ENCODE results near the gene ZBTB7C.

The ZBTB7C gene

GRCh38 chr18:48217258-48218250, 191.6 kb downstream of the ZBTB7C start:
- TF ChIP-seq CTCF (IDR thresholded peaks at IDR 0.05), result no peak

- no peak for TF ChIP-seq CTCF (IDR thresholded peaks at IDR 0.05)
Measured at GRCh38 chr18:48216639-48217257, 192.4 kb downstream of the ZBTB7C start.

- no peak for TF ChIP-seq CTCF (IDR thresholded peaks at IDR 0.05)
Measured at GRCh38 chr18:48215876-48216638, 193.1 kb downstream of the ZBTB7C start.

- TF ChIP-seq CTCF (IDR thresholded peaks at IDR 0.05), result no peak
Measured at GRCh38 chr18:48213791-48214190, 195.4 kb downstream of the ZBTB7C start.

- TF ChIP-seq CTCF (IDR thresholded peaks at IDR 0.05), result no peak
Measured at GRCh38 chr18:48208432-48209140, 200.6 kb downstream of the ZBTB7C start.

- TF ChIP-seq CTCF (IDR thresholded peaks at IDR 0.05), result no peak
Measured at GRCh38 chr18:48207733-48208132, 201.4 kb downstream of the ZBTB7C start.

GRCh38 chr18:48206887-48207286, 202.3 kb downstream of the ZBTB7C start:
- no peak for TF ChIP-seq CTCF (IDR thresholded peaks at IDR 0.05)

Measured in LNCAP (cell line).